ENCODE measurements around the gene BEND4. TPM values are rescaled to one million over a fixed set of nuclear protein-coding genes. Genes with fewer than 3 reads are reported as not detected.

The BEND4 gene
- total RNA-seq, 1 donor from 2014 or later, result 0.94 TPM

DNA sequence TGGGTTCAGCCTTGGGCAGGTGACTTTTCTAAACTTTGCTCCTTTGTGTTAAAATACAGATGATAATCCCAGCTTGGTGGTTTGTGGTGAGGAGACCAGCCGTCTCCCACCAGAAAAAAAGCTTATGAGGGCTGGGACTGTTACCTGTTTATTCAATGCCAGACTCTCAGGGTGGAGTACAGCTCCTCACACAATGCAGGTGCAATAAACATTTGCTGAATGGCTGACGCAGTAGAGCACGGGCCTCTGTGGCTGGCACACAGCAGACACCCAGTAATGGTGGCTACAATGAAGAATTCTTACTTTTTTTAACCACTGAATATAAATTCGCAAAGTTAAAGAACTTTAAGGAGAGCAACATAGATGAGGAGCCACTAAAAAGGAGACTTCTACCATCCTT is 30.2 kb downstream of the BEND4 start:
- intact Hi-C loops (cut with DNase I), result no loop called here
- ATAC-seq (no peak), DNase-seq (ENCODE audit: low spot score) (no peak)

DNA sequence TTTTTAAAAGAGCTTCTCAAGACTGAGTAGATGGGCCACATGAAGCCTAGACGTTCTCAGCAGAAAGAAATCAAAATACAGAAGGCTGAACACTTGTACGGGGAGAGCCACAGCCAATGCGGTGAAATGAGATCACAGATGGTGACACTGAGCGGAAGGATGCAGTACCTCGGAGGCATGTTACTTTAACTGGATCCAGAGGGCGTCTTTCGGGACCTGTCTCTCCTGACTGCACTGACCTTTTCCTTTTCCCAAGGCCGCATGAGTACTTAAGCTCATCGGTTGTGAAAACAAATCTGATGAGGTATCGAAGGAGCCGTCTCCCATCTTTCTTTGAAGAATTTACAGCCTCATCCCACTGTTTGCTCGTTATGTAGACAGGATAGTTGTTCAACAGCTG is 32.6 kb downstream of the BEND4 start:
- intact Hi-C loops (cut with DNase I), result no loop called here
- DNase-seq (ENCODE audit: low spot score), result no peak
- ATAC-seq, result peak; percentile 22

DNA sequence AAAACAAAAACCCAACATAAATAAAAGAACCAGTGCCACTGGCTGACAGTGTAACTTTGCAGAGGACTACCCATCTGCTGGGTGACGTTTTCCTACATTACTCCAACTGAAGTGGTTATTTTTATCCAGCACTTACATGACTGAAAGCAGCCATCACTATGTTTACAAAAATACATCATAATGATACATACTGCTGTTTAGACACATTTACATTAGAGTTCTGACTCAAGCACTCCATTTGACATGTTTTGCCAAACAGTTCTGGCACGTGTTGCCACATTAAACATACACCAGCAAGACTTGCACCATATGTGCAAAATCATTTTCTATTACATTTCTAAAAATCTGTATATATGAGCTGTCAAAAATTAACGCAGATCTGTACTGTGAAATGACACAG is 39.6 kb downstream of the BEND4 start:
- ATAC-seq (no peak), DNase-seq (ENCODE audit: low spot score) (no peak)
- intact Hi-C loops (cut with DNase I), result no loop called here

DNA sequence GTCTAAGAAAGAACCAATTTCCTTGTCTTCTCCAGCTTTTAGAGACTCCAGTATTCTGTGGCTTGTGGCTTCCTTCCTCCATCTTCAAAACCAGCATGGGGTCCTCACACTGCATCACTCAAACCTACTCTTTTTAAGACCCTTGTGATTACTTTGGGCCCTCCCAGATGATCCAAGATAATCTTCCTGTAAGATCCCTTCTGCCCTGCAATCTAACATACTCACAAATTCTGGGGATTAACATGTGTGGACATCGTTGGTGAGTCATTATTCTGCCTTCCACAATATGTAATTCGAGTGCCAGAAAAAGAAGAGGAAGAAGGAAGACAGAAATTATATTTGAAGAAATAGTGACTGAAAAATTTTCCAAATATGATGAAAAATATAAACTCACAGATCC is 47.9 kb downstream of the BEND4 start:
- intact Hi-C loops (cut with DNase I), result no loop called here
- no peak for DNase-seq (ENCODE audit: low spot score)
- no peak for ATAC-seq

DNA sequence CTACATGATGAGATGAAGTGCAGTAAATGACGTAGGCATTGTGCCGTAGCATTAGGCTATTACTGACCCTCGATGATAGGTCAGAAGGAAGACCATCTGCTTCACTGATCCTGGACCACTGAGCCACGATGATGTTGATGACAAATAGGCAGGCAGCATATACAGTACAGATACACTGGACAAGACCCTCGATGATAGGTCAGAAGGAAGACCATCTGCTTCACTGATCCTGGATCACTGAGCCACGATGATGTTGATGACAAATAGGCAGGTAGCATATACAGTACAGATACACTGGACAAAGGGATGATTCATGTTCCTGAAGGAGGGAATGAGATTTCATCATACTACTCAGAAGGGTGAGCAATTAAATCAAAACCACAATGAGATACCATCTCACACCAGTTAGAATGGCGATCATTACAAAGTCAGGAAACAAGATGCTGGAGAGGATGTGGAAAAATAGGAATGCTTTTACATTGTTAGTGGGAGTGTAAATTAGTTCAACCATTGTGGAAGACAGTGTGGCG is 50.9 kb downstream of the BEND4 start:
- no peak for ATAC-seq
- intact Hi-C loops (cut with DNase I), result no loop called here
- DNase-seq (ENCODE audit: low spot score), result no peak

DNA sequence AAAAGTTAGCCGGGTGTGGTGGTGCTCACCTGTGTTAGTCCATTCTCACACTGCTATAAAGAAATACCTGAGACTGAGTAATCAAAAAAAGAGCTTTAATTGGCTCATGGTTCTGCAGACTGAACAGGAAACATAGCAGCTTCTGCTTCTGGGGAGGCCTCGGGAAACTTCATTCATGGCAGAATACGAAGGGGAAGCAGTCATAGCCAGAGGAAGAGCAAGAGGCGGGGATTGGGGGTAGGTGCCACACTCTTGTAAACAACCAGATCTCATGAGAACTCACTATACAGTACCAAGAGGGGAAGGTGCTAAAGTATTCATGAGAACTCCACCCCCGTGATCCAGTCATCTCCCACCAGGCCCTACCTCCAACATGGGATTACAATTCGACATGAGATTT is 64.1 kb downstream of the BEND4 start:
- no peak for ATAC-seq
- intact Hi-C loops (cut with DNase I), result no loop called here
- DNase-seq (ENCODE audit: low spot score), result no peak

DNA sequence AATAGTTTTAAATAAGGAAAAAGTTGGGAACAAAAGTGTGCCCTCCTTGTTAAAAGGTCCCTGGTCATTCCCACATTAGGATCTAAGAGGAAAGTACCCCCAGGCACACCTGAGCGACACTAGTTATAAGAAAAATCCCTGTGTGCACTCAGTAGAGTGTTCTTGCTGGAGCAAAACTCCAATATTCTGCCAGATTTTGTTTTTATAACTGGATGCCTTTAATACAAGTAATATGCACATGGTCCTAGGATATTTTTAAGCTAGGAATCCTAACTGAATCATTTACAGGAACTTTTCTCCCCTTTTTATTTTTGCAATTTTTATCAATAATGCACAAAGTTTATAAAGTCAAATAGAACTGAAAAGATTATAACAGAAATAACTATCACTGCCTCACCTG is 68.6 kb downstream of the BEND4 start:
- intact Hi-C loops (cut with DNase I), result no loop called here
- ATAC-seq (no peak), DNase-seq (ENCODE audit: low spot score) (no peak)

DNA sequence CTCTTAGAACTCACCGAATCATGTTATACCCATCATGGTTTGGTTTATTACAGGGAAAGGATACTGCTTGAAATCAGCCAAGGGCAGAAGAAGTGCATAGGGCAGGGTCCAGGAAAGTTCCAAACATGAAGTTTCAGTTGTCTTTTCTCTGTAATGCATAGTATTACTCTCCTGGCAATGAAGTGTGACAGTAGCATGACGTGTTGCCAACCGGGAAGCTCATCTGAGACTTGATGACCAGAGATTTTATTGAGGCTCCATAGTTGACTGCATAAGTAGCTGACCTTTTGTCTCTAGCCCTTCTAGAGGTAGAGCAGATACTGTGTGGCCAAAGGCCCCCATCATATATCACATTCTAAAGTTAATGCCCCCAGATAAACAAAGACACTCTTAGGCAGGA is 72.1 kb downstream of the BEND4 start:
- no peak for ATAC-seq
- DNase-seq (ENCODE audit: low spot score), result no peak
- intact Hi-C loops (cut with DNase I), result no loop called here

DNA sequence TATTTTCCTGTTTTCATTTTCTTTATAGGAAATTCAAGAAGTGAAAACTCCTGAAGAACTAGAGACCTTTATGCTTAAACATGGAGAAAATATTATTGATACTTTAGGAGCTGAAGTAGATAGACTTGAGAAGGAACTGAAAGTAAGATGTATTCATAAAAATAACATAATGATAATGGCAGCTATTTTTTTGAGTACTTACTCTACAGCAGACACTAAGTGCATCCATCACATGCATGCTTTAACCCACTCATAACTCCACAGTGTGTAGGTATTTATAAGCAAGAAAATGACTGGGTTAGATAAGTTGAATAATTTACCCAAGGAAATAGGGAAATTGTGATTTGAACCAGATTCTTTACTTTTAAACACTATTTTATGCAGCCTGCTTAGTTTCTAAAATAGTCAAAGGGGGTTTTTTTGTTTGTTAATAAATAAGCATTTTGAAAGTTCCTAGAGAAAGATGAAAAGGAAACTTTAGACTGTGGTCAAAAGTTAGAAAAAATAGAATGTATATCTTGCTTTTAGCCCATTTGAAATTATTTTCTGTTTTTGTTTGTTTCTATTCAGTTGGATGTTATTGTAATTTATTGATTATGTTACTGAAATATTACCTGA is 74.2 kb downstream of the BEND4 start:
- DNase-seq (ENCODE audit: low spot score), result no peak
- no peak for ATAC-seq
- intact Hi-C loops (cut with DNase I), result no loop called here

DNA sequence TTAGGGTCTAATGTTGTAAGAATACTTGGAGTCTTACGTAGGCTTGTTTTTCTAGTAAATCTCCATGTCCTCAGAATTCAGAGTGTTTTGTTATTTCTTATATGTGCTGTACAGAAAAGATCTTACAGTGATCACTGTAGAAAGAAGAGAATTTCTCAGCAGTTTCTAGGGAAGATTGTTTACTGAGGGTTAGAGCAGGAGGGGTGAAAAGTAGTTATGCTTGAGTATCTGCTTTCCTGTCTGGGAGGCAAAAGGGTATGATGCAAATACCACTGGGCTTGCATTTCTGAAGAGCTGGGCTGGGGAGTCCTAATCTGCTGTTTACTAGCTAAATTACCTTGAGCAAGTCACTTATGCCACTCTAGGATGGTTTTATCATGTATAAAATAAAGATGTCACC is 78.2 kb downstream of the BEND4 start:
- intact Hi-C loops (cut with DNase I), result loop anchor here (5.0 kb wide), 1 partner anchor 1017 kb away; no protein-coding TSS in a partner anchor
- ATAC-seq (no peak), DNase-seq (ENCODE audit: low spot score) (no peak)

DNA sequence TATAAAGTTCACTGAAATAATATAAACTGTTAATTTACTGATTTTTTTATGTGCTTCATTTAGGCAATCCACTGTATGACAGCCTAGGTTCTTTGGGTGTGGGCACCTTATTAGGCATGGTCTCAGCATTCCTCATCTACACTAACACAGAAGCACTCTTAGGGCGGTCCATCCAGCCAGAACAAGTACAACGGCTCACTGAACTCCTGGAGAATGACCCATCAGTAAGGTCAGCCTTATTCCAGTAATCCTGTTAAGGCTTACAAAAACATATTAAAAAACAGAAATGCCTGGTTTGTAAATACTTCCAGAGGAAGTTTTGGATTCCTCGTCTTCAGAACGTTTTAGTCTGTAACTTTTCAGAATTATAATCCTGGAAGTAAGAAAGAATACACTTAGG is 82.0 kb downstream of the BEND4 start:
- ATAC-seq, result no peak
- no peak for DNase-seq (ENCODE audit: low spot score)
- intact Hi-C loops (cut with DNase I), result loop anchor here (5.0 kb wide), 1 partner anchor 1013 kb away; no protein-coding TSS in a partner anchor

DNA sequence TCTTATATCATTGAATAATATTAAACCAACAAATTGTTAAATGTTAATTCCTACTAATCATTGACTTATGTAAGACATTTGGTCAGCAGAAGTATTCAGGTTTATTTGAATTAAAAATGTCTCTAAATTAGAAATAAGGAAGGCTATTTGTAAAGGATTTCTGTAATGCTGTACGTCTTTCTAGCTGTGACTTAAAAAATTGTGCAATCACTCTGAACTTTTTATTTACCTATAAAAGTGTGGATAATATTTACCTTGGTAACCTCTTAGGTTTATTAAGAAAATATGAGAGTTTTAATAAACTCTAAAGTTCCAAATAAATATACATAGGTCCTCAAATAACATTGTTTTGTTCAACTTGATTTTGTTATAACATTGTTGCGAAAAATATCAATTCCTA is 85.2 kb downstream of the BEND4 start:
- no peak for DNase-seq (ENCODE audit: low spot score)
- no peak for ATAC-seq
- intact Hi-C loops (cut with DNase I), result no loop called here

DNA sequence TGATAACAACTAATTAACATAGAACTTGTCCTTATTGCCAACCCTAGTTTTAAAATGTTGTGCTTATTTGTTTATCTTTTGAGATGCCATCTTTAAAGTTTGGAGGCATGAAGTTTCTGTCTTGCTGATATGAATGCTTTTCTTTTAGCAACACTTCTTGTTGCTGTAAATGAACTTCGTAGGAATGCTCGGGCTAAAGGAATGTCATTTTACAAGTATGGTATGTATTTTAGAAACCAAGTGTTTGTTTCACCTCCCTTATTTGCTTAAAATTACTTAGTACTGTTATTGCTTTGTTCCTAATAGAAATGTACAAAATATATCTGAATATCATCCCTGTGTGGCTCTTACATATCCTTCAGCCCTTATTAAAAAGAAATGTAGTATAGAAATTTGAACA is 86.1 kb downstream of the BEND4 start:
- DNase-seq (ENCODE audit: low spot score) (no peak), ATAC-seq (no peak)
- intact Hi-C loops (cut with DNase I), result no loop called here

Other genes starting within 250 kb of the BEND4 start
- gene TMEM33, start 217.2 kb downstream of the BEND4 start, total RNA-seq, result 51.7 TPM
- 0.36 TPM for gene DCAF4L1, start 170.9 kb downstream of the BEND4 start, total RNA-seq
- 55.1 TPM for gene SLC30A9, start 162.1 kb downstream of the BEND4 start, total RNA-seq
- 12.8 TPM for gene SHISA3, start 244.8 kb upstream of the BEND4 start, total RNA-seq